PC-9 (cell line): ENCODE data around the gene CRYZL1. TPM values are rescaled to one million over a fixed set of nuclear protein-coding genes. Genes with fewer than 3 reads are reported as not detected.

Experiments
- BruUV-seq: library from RNA; stranded (reverse); fragments of 400-500 nt; replicated peaks from 2 replicates; lab custom pipeline; 2021; lab: Mats Ljungman, UMichigan
- CTCF ChIA-PET: fragments of 300-600 bp; sonication (Branson Sonifier 250); formaldehyde crosslinking; loops from one replicate; lab custom pipeline; 2022; ENCODE audit warnings: antibody characterized with exemption; lab: Charles Lee
- POLR2A ChIA-PET: fragments of 300-600 bp; sonication (Branson Sonifier 250); formaldehyde crosslinking; loops from one replicate; lab custom pipeline; 2022; ENCODE audit warnings: antibody characterized with exemption; ENCODE audit not compliant: unreplicated experiment; lab: Charles Lee
- DNase-seq, 2 experiments: peaks; one replicate each; pipeline versions ENCODE4 v3.0.0 to v3.0.0-alpha.2; 2015 to 2022; ENCODE audit warnings: mixed read lengths in 1 of 2
- H2AFZ ChIP-seq: fragments of 200-600 bp; sonication (generic); 2 replicates; pipeline ENCODE4 v1.8.1; 2017; ENCODE audit warnings: antibody characterized with exemption
- H3F3A ChIP-seq: fragments of 200-600 bp; sonication (generic); 2 replicates; pipeline ENCODE4 v1.8.1; 2017; ENCODE audit warnings: antibody characterized with exemption, mild to moderate bottlenecking, low read depth; ENCODE audit not compliant: insufficient read depth
- H3K27ac ChIP-seq: fragments of 200-600 bp; sonication (generic); 2 replicates; pipeline ENCODE4 v1.6.1; 2016; ENCODE audit warnings: mixed run types
- H3K27me3 ChIP-seq: fragments of 200-600 bp; sonication (generic); 2 replicates; pipeline ENCODE4 v1.6.1; 2016; ENCODE audit warnings: low read depth, mixed run types; ENCODE audit not compliant: insufficient read depth
- H3K36me3 ChIP-seq: fragments of 200-600 bp; sonication (generic); 2 replicates; pipeline ENCODE4 v1.6.1; 2016; ENCODE audit warnings: low read depth, mixed run types
- H3K4me1 ChIP-seq: fragments of 200-600 bp; sonication (generic); replicated peaks from 2 replicates; pipeline ENCODE4 v1.6.1; 2016; ENCODE audit warnings: mixed run types; ENCODE audit not compliant: insufficient read depth
- H3K4me2 ChIP-seq: fragments of 200-600 bp; sonication (generic); 2 replicates; pipeline ENCODE4 v1.6.1; 2017; ENCODE audit warnings: mixed run types
- H3K4me3 ChIP-seq: fragments of 200-600 bp; sonication (generic); 2 replicates; pipeline ENCODE4 v1.6.1; 2016; ENCODE audit warnings: mixed run types
- H3K79me2 ChIP-seq: fragments of 200-600 bp; sonication (generic); 2 replicates; pipeline ENCODE4 v1.6.1; 2017; ENCODE audit warnings: low read depth, mixed run types
- H3K9me2 ChIP-seq: fragments of 200-600 bp; sonication (generic); 2 replicates; pipeline ENCODE4 v1.8.1; 2017; ENCODE audit warnings: mild to moderate bottlenecking; ENCODE audit not compliant: insufficient read depth
- H3K9me3 ChIP-seq: fragments of 200-600 bp; sonication (generic); 2 replicates; pipeline ENCODE4 v1.8.1; 2016; ENCODE audit warnings: low read depth; ENCODE audit not compliant: insufficient read depth
- H4K20me1 ChIP-seq: fragments of 200-600 bp; sonication (generic); 2 replicates; pipeline ENCODE4 v1.8.1; 2017; ENCODE audit not compliant: insufficient read depth
- EZH2 ChIP-seq: fragments of 200-600 bp; sonication (generic); IDR thresholded peaks from 2 replicates; pipeline ENCODE4 v1.8.0; 2017; ENCODE audit warnings: antibody characterized with exemption, low read depth
- intact Hi-C: fragments of 100-400 bp; cut with micrococcal nuclease; formaldehyde crosslinking; loops from one replicate; pipeline ENCODE4 v1.10.0; 2022; ENCODE audit not compliant: unreplicated experiment
- total RNA-seq: library from RNA; stranded (reverse); gene quantifications from 2 replicates; pipeline ENCODE4 v1.2.3, GENCODE V29; 2021
- TF ChIP-seq, protein P1 (sequence below): fragments of 200-600 bp; sonication (generic); conservative IDR thresholded peaks from 2 replicates; pipeline ENCODE4 v1.6.1; 2017; ENCODE audit warnings: mixed run types, antibody characterized with exemption, mild to moderate bottlenecking, moderate library complexity

Gene CRYZL1
- total RNA-seq, 1 experiment from 2014 or later: 22.4 TPM

DNA sequence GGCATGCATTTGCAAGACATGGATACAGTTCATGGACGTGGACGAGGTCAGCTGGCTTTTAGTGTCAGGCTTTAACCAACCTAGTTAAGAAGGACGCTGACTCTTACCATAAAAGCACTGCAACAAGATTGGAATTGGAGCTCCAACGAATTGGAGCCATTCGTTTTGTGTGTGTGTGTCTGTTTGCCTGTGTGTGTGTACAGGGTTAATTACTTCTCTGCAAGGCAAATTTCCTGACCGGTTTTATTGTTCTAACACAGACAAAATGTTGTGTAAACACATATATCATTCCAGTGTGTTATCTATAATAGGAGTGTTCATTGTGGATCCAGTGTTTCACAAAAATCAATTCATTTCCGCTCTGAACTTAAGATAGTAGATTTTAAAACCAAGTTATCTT is 8.7 kb upstream of the CRYZL1 start:
- Histone ChIP-seq H3K4me1 (peaks cover 4% of the 10 kb centered on the region; the same call in 1 of the 2 replicates), H3K27ac (no peak overlapping the region), H3F3A (peaks cover 1% of the 10 kb centered on the region; the same call in 1 of the 2 replicates), H3K9me3 (no peaks in the 10 kb centered on the region), H3K4me3 (no peak overlapping the region), H3K36me3 (no peaks in the 10 kb centered on the region), H4K20me1 (no peaks in the 10 kb centered on the region), H3K4me2 (no peak overlapping the region), H2AFZ (no peak overlapping the region), H3K79me2 (peaks cover 45% of the 10 kb centered on the region), H3K9me2 (no peaks in the 10 kb centered on the region), H3K27me3 (no peaks in the 10 kb centered on the region)
- TF ChIP-seq, protein P1, sequence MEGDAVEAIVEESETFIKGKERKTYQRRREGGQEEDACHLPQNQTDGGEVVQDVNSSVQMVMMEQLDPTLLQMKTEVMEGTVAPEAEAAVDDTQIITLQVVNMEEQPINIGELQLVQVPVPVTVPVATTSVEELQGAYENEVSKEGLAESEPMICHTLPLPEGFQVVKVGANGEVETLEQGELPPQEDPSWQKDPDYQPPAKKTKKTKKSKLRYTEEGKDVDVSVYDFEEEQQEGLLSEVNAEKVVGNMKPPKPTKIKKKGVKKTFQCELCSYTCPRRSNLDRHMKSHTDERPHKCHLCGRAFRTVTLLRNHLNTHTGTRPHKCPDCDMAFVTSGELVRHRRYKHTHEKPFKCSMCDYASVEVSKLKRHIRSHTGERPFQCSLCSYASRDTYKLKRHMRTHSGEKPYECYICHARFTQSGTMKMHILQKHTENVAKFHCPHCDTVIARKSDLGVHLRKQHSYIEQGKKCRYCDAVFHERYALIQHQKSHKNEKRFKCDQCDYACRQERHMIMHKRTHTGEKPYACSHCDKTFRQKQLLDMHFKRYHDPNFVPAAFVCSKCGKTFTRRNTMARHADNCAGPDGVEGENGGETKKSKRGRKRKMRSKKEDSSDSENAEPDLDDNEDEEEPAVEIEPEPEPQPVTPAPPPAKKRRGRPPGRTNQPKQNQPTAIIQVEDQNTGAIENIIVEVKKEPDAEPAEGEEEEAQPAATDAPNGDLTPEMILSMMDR: no peak
- no peak for TF ChIP-seq EZH2
- ChIA-PET POLR2A (interaction anchor here (0.6 kb wide), 1 partner anchor 70 kb away, joined by 7 read pairs; no protein-coding TSS in a partner anchor), CTCF (no interaction called here)
- intact Hi-C loops: no loop called here
- DNase-seq: no peak
- no TSS peak for BruUV-seq

DNA sequence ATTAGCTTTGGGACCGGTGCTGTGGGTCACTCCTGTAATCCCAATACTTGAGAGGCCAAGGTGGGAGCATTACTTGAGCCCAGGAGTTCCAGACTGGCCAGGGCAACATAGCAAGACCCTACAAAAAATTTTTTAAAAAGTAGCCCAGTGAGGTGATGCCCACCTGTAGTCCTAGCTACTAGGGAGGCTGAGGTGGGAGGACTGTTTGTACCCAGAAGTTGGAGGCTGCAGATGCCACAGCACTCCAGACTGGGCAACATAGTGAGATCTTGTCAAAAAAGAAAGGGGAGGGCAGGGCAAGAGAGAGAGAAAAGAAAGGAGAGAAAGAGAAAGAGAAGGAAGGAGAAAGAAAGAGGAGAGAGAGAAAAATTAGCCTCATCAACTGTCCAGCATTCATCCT is 7.0 kb upstream of the CRYZL1 start:
- no peak overlapping the region for H3K4me3 ChIP-seq
- no peaks in the 10 kb centered on the region for H4K20me1 ChIP-seq
- no peaks in the 10 kb centered on the region for H3K9me3 ChIP-seq
- no TSS peak for BruUV-seq
- POLR2A ChIA-PET: no interaction called here
- H3K4me2 ChIP-seq: no peak overlapping the region
- H3K4me1 ChIP-seq: peaks cover 12% of the 10 kb centered on the region
- H3F3A ChIP-seq: no peaks in the 10 kb centered on the region
- no peaks in the 10 kb centered on the region for H3K36me3 ChIP-seq
- no peaks in the 10 kb centered on the region for H3K9me2 ChIP-seq
- peaks cover 55% of the 10 kb centered on the region for H3K79me2 ChIP-seq
- DNase-seq: no peak
- no peak overlapping the region for H2AFZ ChIP-seq
- intact Hi-C loops: loop anchor here (10.0 kb wide), 1 partner anchor 246 kb away; no protein-coding TSS in a partner anchor
- no peak for TF ChIP-seq EZH2
- TF ChIP-seq, protein P1: no peak
- CTCF ChIA-PET: no interaction called here
- H3K27me3 ChIP-seq: no peaks in the 10 kb centered on the region
- H3K27ac ChIP-seq: no peak overlapping the region

DNA sequence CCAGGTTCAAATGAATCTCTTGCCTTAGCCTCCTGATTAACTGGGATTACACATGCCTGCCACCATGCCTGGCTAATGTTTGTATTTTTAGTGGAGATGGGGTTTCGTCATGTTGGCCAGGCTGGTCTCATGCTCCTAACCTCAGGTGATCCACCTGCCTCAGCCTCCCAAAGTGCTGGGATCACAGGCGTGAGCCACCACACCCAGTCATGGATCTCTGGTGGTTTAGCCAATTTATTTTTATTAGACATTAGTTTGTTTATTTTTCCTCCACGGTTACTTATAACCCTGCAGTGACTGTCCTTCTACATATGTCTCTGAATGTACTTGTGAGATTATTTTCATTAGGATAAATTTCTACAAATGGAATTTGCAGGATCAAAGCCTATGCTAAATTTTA is 6.0 kb upstream of the CRYZL1 start:
- Histone ChIP-seq H3K9me3 (no peaks in the 10 kb centered on the region), H2AFZ (no peak overlapping the region), H3K27me3 (no peaks in the 10 kb centered on the region), H3K27ac (no peak overlapping the region), H3K4me3 (no peak overlapping the region), H3K4me2 (no peak overlapping the region), H3K9me2 (no peaks in the 10 kb centered on the region), H3F3A (no peaks in the 10 kb centered on the region), H3K36me3 (no peaks in the 10 kb centered on the region), H3K79me2 (peaks cover 59% of the 10 kb centered on the region), H4K20me1 (no peaks in the 10 kb centered on the region), H3K4me1 (peaks cover 13% of the 10 kb centered on the region)
- no TSS peak for BruUV-seq
- intact Hi-C loops: loop anchor here (10.0 kb wide), 1 partner anchor 247 kb away; no protein-coding TSS in a partner anchor
- no peak for DNase-seq
- ChIA-PET POLR2A (no interaction called here), CTCF (no interaction called here)
- TF ChIP-seq, protein P1: no peak
- TF ChIP-seq EZH2: no peak
